Measurements from ENCODE around the gene ATXN1L.
"Not testable (repeated sequence)": the region's sequence is repeated elsewhere in the genome, so short reads cannot be mapped to it uniquely, and the experiment has no call there.

ATXN1L gene, protein sequence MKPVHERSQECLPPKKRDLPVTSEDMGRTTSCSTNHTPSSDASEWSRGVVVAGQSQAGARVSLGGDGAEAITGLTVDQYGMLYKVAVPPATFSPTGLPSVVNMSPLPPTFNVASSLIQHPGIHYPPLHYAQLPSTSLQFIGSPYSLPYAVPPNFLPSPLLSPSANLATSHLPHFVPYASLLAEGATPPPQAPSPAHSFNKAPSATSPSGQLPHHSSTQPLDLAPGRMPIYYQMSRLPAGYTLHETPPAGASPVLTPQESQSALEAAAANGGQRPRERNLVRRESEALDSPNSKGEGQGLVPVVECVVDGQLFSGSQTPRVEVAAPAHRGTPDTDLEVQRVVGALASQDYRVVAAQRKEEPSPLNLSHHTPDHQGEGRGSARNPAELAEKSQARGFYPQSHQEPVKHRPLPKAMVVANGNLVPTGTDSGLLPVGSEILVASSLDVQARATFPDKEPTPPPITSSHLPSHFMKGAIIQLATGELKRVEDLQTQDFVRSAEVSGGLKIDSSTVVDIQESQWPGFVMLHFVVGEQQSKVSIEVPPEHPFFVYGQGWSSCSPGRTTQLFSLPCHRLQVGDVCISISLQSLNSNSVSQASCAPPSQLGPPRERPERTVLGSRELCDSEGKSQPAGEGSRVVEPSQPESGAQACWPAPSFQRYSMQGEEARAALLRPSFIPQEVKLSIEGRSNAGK

GRCh38 chr16:71845639-71846430 lies at the start of gene ATXN1L:
Gene ATXN1L (plus strand): TSS chr16:71845976. CDS start chr16:71849741, 3,765 bp downstream.
- DNase-seq (ENCODE audit: low read depth), result peak; percentile 64

DNA sequence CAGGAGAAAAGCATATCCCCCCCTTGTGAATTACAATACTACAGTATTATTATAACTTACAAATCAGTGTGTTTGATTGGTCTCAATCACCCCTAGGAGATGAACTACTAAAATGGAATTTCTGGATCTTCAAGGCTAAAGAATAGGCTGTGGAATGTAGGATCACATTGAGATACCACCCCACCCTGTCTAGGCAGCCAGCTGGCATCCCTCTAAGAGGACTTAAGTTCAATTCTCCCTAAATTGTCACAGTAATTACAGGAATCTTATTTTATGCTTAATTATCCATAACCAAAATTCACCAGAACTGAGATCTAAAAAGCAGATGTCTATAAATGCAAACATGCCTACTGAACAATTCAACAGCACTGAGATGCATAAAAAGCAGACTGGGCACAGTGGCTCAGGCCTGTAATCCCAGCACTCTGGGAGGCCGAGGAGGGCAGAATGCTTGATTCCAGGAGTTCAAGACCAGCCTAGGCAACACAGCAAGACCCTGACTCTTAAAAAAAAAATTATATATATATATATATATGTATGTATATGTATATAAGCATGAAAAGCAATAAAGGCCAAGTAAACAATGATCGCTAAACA lies 49.2 kb upstream of the ATXN1L start:
- no peak for DNase-seq (ENCODE audit: low read depth)

- DNase-seq (ENCODE audit: low read depth), result no peak
Measured at GRCh38 chr16:71803305-71803690, 42.5 kb upstream of the ATXN1L start.

- DNase-seq (ENCODE audit: low read depth), result no peak
Measured at GRCh38 chr16:71807905-71808592, 37.7 kb upstream of the ATXN1L start.

- DNase-seq (ENCODE audit: low read depth), result peak; percentile 97
Measured at GRCh38 chr16:71808593-71809459, 37.0 kb upstream of the ATXN1L start, which contains the start of gene AP1G1. Gene AP1G1 (minus strand): TSS chr16:71808834. CDS start chr16:71789479, 19,355 bp downstream.

GRCh38 chr16:71810155-71810530 lies 35.6 kb upstream of the ATXN1L start:
- not testable (repeated sequence) for DNase-seq (ENCODE audit: low read depth)

- no peak for DNase-seq (ENCODE audit: low read depth)
Measured at GRCh38 chr16:71811261-71811803, 34.4 kb upstream of the ATXN1L start.

GRCh38 chr16:71817155-71817500 lies 28.6 kb upstream of the ATXN1L start:
- DNase-seq (ENCODE audit: low read depth), result not testable (repeated sequence)

DNA sequence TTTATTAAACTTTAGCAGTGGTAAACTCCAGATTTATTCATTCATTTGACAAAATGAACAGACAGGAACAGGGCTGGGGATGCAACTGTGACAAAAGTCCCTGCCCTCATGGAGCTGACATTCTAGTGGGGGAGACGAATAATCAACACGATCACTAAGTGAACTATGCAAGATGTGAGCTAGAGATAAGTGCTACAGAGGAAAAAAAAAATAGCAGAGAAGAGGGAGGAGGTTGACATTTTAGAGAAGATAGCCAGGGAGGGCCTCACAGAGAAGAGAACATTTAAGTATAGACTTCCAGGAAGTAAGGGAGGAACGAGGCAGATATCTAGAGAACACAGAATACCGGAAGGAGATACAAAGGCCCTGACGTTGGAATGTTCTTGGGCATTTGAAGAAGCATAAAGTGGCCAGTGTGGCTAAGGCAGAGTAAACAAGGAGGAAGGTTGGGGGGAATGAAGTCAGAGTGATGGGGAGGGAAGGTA lies 19.2 kb upstream of the ATXN1L start:
- DNase-seq (ENCODE audit: low read depth), result no peak

GRCh38 chr16:71830359-71830758 lies 15.4 kb upstream of the ATXN1L start:
- DNase-seq (ENCODE audit: low read depth), result no peak

DNA sequence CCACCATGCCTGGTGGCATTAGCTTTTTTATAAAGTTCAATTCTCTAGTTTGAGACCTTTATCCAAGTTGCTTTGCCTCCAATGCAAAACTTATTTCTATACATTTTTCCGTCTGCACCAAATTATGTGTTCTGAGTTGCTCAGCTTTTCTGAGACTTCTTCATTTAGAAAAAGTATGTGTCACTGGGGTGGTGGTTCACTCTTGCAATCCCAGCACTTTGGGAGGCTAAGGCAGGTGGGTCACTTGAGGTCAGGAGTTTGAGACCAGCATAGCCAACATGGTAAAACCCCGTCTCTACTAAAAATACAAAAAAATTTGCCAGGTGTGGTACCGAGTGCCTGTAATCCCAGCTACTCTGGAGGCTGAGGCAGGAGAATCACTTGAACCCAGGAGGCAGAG lies 14.1 kb upstream of the ATXN1L start:
- not testable (repeated sequence) for DNase-seq (ENCODE audit: low read depth)

GRCh38 chr16:71832112-71832511 lies 13.7 kb upstream of the ATXN1L start:
- DNase-seq (ENCODE audit: low read depth), result not testable (repeated sequence)

DNA sequence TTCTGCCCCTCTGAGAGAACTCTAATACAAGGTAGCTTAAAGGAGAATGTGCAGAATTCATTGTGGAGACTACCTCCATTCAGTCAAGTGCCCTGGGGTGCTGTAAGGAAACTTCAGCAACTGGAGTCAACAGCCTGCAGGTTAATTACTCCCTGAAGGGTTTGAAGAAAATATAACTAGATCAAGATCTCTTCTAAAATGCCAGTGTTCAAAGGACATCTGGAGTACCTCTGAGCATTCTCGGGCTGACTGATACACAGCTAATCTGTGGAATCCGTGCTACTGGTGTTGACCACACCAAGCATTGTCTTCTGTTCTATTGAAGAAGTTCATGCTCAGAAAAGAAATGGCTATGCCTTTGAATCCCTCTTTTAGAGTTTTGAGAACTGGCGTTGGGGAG lies 11.5 kb upstream of the ATXN1L start:
- no peak for DNase-seq (ENCODE audit: low read depth)

- no peak for DNase-seq (ENCODE audit: low read depth)
Measured at GRCh38 chr16:71837150-71837549, 8.6 kb upstream of the ATXN1L start.

DNA sequence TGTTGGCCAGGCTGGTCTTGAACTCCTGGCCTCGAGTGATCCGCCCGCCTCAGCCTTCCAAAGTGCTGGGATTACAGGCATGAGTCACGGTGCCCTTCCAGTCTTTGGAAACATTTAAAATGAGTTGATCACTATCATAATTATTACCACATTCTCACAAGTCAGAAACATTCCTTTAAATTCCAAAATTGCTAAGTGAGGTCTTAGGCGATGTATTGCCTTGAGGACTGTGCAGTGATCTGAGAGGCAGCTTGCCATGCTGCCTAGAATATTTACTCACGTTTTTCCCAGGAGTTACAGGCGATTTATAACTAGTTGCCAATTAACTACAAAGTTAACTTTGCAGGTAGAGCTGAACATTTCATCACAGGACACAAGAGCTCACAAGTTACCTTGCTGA lies 5.7 kb upstream of the ATXN1L start:
- DNase-seq (ENCODE audit: low read depth), result no peak

DNA sequence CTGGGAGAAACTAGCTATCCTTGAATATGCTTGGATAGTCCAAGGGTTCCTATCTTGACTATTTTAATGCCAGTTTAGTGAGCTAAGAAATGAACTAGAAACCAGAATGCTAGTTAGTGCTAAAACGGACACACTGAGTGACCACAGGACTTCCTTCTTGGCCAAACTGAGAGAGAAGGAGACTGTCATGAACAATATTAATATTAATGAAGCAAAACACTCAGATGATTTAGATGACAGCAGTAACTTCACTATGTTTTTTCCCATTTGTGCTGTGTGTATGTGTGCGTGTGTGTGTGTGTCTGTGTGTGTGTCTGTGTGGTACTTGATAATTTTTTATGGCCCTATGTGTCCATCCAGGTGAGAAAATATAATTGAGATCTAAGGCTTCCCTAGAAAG lies 2.2 kb upstream of the ATXN1L start:
- DNase-seq (ENCODE audit: low read depth), result no peak

DNA sequence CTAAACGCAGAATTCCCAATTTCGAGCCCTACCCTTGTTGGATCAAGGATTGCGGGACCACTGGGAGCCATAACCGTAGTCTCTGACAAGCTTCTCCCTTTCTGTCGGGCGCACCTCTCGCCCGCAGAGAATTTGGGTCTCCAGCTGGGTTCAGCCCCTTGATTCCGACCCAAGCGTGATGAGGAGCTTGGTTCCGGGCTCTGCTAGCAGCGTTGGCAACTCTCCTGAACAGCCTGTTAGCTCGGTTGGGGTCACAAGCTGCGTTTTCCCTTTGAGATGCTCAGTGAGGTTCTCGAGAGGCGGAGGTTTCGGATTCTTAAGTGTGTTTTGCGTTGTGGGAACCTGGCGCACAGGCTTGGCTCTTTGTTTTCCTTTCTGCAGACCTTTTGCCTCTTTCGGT lies 655 bp downstream of the ATXN1L start:
- DNase-seq (ENCODE audit: low read depth), result no peak

DNA sequence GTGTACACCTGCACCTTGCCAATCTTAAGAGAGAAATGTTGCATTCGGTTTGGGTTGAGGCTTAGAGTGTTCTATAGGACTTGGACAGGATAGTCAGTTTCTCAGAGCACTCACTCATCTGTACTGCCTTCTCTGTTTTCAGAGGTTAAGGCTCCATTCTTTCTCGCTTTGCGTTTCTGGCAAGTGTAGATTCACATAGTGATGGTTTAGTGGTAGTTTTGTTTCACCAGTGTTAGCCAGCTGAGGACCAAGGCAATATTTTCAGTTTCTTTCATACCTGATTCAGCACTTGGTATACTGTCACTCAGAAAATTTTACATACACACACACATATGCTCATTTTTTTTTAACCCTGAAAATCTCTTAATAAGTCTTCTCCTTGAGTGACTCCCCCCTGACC lies 1.3 kb downstream of the ATXN1L start:
- no peak for DNase-seq (ENCODE audit: low read depth)

- DNase-seq (ENCODE audit: low read depth), result no peak
Measured at GRCh38 chr16:71848622-71849021, 2.8 kb downstream of the ATXN1L start.

GRCh38 chr16:71851746-71852145 lies 6.0 kb downstream of the ATXN1L start:
- no peak for DNase-seq (ENCODE audit: low read depth)
